ENCODE data around the gene APPL1.

- TF ChIP-seq SP2 (IDR thresholded peaks at IDR 0.05; ENCODE audit: low read length), result no peak
- no peak for TF ChIP-seq EP300 (IDR thresholded peaks at IDR 0.05; ENCODE audit: borderline replicate concordance in 1 of 2, low read depth in 2 of 2, low read length in 2 of 2)
- TF ChIP-seq CTCF (IDR thresholded peaks at IDR 0.05; ENCODE audit: control extremely low read depth in 1 of 3, insufficient read depth in 1 of 3, low read depth in 1 of 3, low read length in 3 of 3), result no peak
- no peak for TF ChIP-seq POLR2A (IDR thresholded peaks at IDR 0.05; ENCODE audit: control extremely low read depth in 1 of 2, low read depth in 2 of 2, low read length in 2 of 2)
- TF ChIP-seq TEAD4 (IDR thresholded peaks at IDR 0.05; ENCODE audit: low read depth, low read length), result no peak
- TF ChIP-seq ATF2 (IDR thresholded peaks at IDR 0.05; ENCODE audit: low read length), result no peak
- no peak for TF ChIP-seq SUZ12 (IDR thresholded peaks at IDR 0.05; ENCODE audit: low read length)
- no peak for TF ChIP-seq RAD21 (IDR thresholded peaks at IDR 0.05 in 1 of 2, conservative IDR thresholded peaks at IDR 0.05 in 1 of 2; ENCODE audit: low read depth in 2 of 2, low read length in 2 of 2)
- no peak for TF ChIP-seq POU5F1 (IDR thresholded peaks at IDR 0.05; ENCODE audit: low read depth, low read length)
Measured at GRCh38 chr3:57257678-57258077, 30.1 kb downstream of the APPL1 start.

All from H1 (cell line).